ENCODE results near the gene RNU1-4. TPM values are rescaled to one million over a fixed set of nuclear protein-coding genes. Genes with fewer than 3 reads are reported as not detected.
"Not testable (repeated sequence)": the region's sequence is repeated elsewhere in the genome, so short reads cannot be mapped to it uniquely, and the experiment has no call there.

Gene RNU1-4
- under 0.01 TPM in 2 replicates for total RNA-seq (2014; rRNA removed; shearing (Covaris generic))
- polyA plus RNA-seq (2014; cell fraction: nucleus; rRNA removed) = not detected in 2 replicates

GRCh38 chr1:16740047-16740964, at the start of gene RNU1-4:
Gene RNU1-4, plus strand, starts transcription at chr1:16740516.
- not testable (repeated sequence) for DNase-seq (ENCODE audit: extremely low read depth, low read depth)

- DNase-seq (ENCODE audit: extremely low read depth, low read depth) = not testable (repeated sequence)
Observed at GRCh38 chr1:16690971-16691682, 49.2 kb upstream of the RNU1-4 start.

- DNase-seq (ENCODE audit: extremely low read depth, low read depth) = not testable (repeated sequence)
Observed at GRCh38 chr1:16692283-16692682, 48.0 kb upstream of the RNU1-4 start.

GRCh38 chr1:16692717-16693448, 47.4 kb upstream of the RNU1-4 start:
- not testable (repeated sequence) for DNase-seq (ENCODE audit: extremely low read depth, low read depth)

GRCh38 chr1:16693449-16694307, 46.6 kb upstream of the RNU1-4 start:
- not testable (repeated sequence) for DNase-seq (ENCODE audit: extremely low read depth, low read depth)

- DNase-seq (ENCODE audit: extremely low read depth, low read depth) = not testable (repeated sequence)
Observed at GRCh38 chr1:16694308-16694702, 46.0 kb upstream of the RNU1-4 start.

GRCh38 chr1:16696507-16697150, 43.7 kb upstream of the RNU1-4 start:
- not testable (repeated sequence) for DNase-seq (ENCODE audit: extremely low read depth, low read depth)

- DNase-seq (ENCODE audit: extremely low read depth, low read depth) = not testable (repeated sequence)
Observed at GRCh38 chr1:16697152-16697551, 43.2 kb upstream of the RNU1-4 start.

GRCh38 chr1:16699440-16699839, 40.9 kb upstream of the RNU1-4 start:
- not testable (repeated sequence) for DNase-seq (ENCODE audit: extremely low read depth, low read depth)

GRCh38 chr1:16700138-16700895, 40.0 kb upstream of the RNU1-4 start:
- not testable (repeated sequence) for DNase-seq (ENCODE audit: extremely low read depth, low read depth)

- DNase-seq (ENCODE audit: extremely low read depth, low read depth) = not testable (repeated sequence)
Observed at GRCh38 chr1:16701189-16701588, 39.1 kb upstream of the RNU1-4 start.

GRCh38 chr1:16702280-16702679, 38.0 kb upstream of the RNU1-4 start:
- DNase-seq (ENCODE audit: extremely low read depth, low read depth) = not testable (repeated sequence)

- not testable (repeated sequence) for DNase-seq (ENCODE audit: extremely low read depth, low read depth)
Observed at GRCh38 chr1:16703141-16703540, 37.2 kb upstream of the RNU1-4 start.

GRCh38 chr1:16703602-16704001, 36.7 kb upstream of the RNU1-4 start:
- not testable (repeated sequence) for DNase-seq (ENCODE audit: extremely low read depth, low read depth)

GRCh38 chr1:16704076-16704475, 36.2 kb upstream of the RNU1-4 start:
- not testable (repeated sequence) for DNase-seq (ENCODE audit: extremely low read depth, low read depth)

- DNase-seq (ENCODE audit: extremely low read depth, low read depth) = not testable (repeated sequence)
Observed at GRCh38 chr1:16704502-16705100, 35.7 kb upstream of the RNU1-4 start.

GRCh38 chr1:16706302-16706701, 34.0 kb upstream of the RNU1-4 start:
- DNase-seq (ENCODE audit: extremely low read depth, low read depth) = not testable (repeated sequence)
